HG03521 (cell line): Measurements from ENCODE around the gene IL18.
"Not testable (repeated sequence)": the region's sequence is repeated elsewhere in the genome, so short reads cannot be mapped to it uniquely, and the experiment has no call there.

Experiments used
- ATAC-seq: cut with Tn5 transposase; IDR thresholded peaks from one replicate; pipeline ENCODE4 v1.9.1; 2021; ENCODE audit warnings: mild to moderate bottlenecking, moderate library complexity; ENCODE audit not compliant: unreplicated experiment

The IL18 gene

GRCh38 chr11:112163875-112164685 is at the start of gene IL18:
Gene IL18 (minus strand): TSS chr11:112164094. CDS start chr11:112155053, 9,041 bp downstream.
- no peak for ATAC-seq

- ATAC-seq = no peak
Observed at GRCh38 chr11:112212710-112213109, 48.8 kb upstream of the IL18 start.

GRCh38 chr11:112212290-112212689 is 48.4 kb upstream of the IL18 start:
- ATAC-seq = no peak

GRCh38 chr11:112211536-112211935 is 47.6 kb upstream of the IL18 start:
- ATAC-seq = no peak

GRCh38 chr11:112210890-112211289 is 47.0 kb upstream of the IL18 start:
- no peak for ATAC-seq

- no peak for ATAC-seq
Observed at GRCh38 chr11:112206071-112206470, 42.2 kb upstream of the IL18 start.

GRCh38 chr11:112200252-112200651 is 36.4 kb upstream of the IL18 start:
- no peak for ATAC-seq

GRCh38 chr11:112199101-112199500 is 35.2 kb upstream of the IL18 start:
- ATAC-seq = not testable (repeated sequence)

- ATAC-seq = no peak
Observed at GRCh38 chr11:112196519-112197087, 32.7 kb upstream of the IL18 start.

- no peak for ATAC-seq
Observed at GRCh38 chr11:112195951-112196351, 32.1 kb upstream of the IL18 start.

GRCh38 chr11:112195113-112195512 is 31.2 kb upstream of the IL18 start:
- not testable (repeated sequence) for ATAC-seq

GRCh38 chr11:112186304-112186703 is 22.4 kb upstream of the IL18 start:
- ATAC-seq = no peak

GRCh38 chr11:112185883-112186282 is 22.0 kb upstream of the IL18 start:
- ATAC-seq = no peak

GRCh38 chr11:112182867-112183266 is 19.0 kb upstream of the IL18 start:
- ATAC-seq = no peak

GRCh38 chr11:112179601-112180000 is 15.7 kb upstream of the IL18 start:
- no peak for ATAC-seq

- ATAC-seq = no peak
Observed at GRCh38 chr11:112178936-112179335, 15.0 kb upstream of the IL18 start.

GRCh38 chr11:112178428-112178827 is 14.5 kb upstream of the IL18 start:
- ATAC-seq = no peak

- no peak for ATAC-seq
Observed at GRCh38 chr11:112177589-112177988, 13.7 kb upstream of the IL18 start.

GRCh38 chr11:112176077-112176476 is 12.2 kb upstream of the IL18 start:
- no peak for ATAC-seq

- no peak for ATAC-seq
Observed at GRCh38 chr11:112175599-112175952, 11.7 kb upstream of the IL18 start.

GRCh38 chr11:112174789-112175598 is 11.1 kb upstream of the IL18 start, which contains the start of gene BCO2:
Gene BCO2 (plus strand): TSS chr11:112175512. CDS start chr11:112175602, 90 bp downstream.
- ATAC-seq = peak; percentile 66

GRCh38 chr11:112173152-112173551 is 9.3 kb upstream of the IL18 start:
- ATAC-seq = no peak
